WTC11 (cell line): Measurements from ENCODE around the gene HNRNPAB.

Experiments
- CTCF ChIP-seq: fragments of 200-600 bp; IDR thresholded peaks from 2 replicates; pipeline ENCODE4 v1.8.0; 2022; ENCODE audit warnings: antibody characterized with exemption
- ELF4 ChIP-seq: sonication (generic); formaldehyde crosslinking; IDR thresholded peaks from 2 replicates; pipeline ENCODE4 v1.8.1; 2022; ENCODE audit warnings: low read depth, mild to moderate bottlenecking, moderate library complexity, missing genetic modification reagents
- MAX ChIP-seq: sonication (generic); formaldehyde crosslinking; IDR thresholded peaks from 2 replicates; pipeline ENCODE4 v1.8.0; 2022; ENCODE audit warnings: mild to moderate bottlenecking, missing genetic modification reagents
- TEAD4 ChIP-seq: sonication (generic); formaldehyde crosslinking; IDR thresholded peaks from 2 replicates; pipeline ENCODE4 v1.8.0; 2022; ENCODE audit warnings: mild to moderate bottlenecking, missing genetic modification reagents
- TP53 ChIP-seq: sonication (generic); formaldehyde crosslinking; IDR thresholded peaks from 2 replicates; pipeline ENCODE4 v1.8.1; 2023; ENCODE audit warnings: mild to moderate bottlenecking, missing genetic modification reagents
- ZNF281 ChIP-seq: sonication (generic); formaldehyde crosslinking; IDR thresholded peaks from 2 replicates; pipeline ENCODE4 v1.8.0; 2023; ENCODE audit warnings: mild to moderate bottlenecking, missing genetic modification reagents
- ZNF671 ChIP-seq: fragments of 250-450 bp; sonication (Bioruptor Pico); IDR thresholded peaks from 2 replicates; pipeline ENCODE4 v1.8.0; 2021; ENCODE audit warnings: mild to moderate bottlenecking

- TF ChIP-seq CTCF, result no peak
- TF ChIP-seq TP53 (CRISPR knock-in tag), result no peak
- no peak for TF ChIP-seq ZNF671 (CRISPR knock-in tag)
- no peak for TF ChIP-seq MAX (CRISPR knock-in tag)
- TF ChIP-seq ZNF281 (CRISPR knock-in tag), result no peak
- TF ChIP-seq TEAD4, result no peak
- TF ChIP-seq ELF4, result no peak
These were observed 49.3 kb upstream of the HNRNPAB start for GRCh38 chr5:178155065-178155464.
